KMS-11 (cell line): ENCODE measurements around the gene FAM13A.

ENCODE experiments used
- H2AFZ ChIP-seq: fragments of 200-600 bp; sonication (generic); 2 replicates; pipeline ENCODE4 v1.6.1; 2016; ENCODE audit warnings: antibody characterized with exemption, mixed run types, low read depth
- H3K27ac ChIP-seq: fragments of 200-600 bp; sonication (generic); 2 replicates; pipeline ENCODE4 v1.6.1; 2016; ENCODE audit warnings: mild to moderate bottlenecking, mixed run types
- H3K27me3 ChIP-seq: fragments of 200-600 bp; sonication (generic); 2 replicates; pipeline ENCODE4 v1.6.1; 2017; ENCODE audit warnings: mild to moderate bottlenecking, low read depth, mixed run types, moderate library complexity; ENCODE audit not compliant: insufficient read depth
- H3K36me3 ChIP-seq: fragments of 200-600 bp; sonication (generic); 2 replicates; pipeline ENCODE4 v1.6.1; 2017; ENCODE audit warnings: mild to moderate bottlenecking, mixed run types; ENCODE audit not compliant: insufficient read depth
- H3K4me1 ChIP-seq: fragments of 200-600 bp; sonication (generic); 2 replicates; pipeline ENCODE4 v1.6.1; 2016; ENCODE audit warnings: mild to moderate bottlenecking, low read depth, mixed run types; ENCODE audit not compliant: poor library complexity, severe bottlenecking
- H3K4me2 ChIP-seq: fragments of 200-600 bp; sonication (generic); 2 replicates; pipeline ENCODE4 v1.7.0; 2016; ENCODE audit warnings: mild to moderate bottlenecking, mixed run types
- H3K4me3 ChIP-seq: fragments of 200-600 bp; sonication (generic); IDR thresholded peaks from 2 replicates; pipeline ENCODE4 v1.6.1; 2017; ENCODE audit warnings: low read depth, low read length, mixed read lengths; ENCODE audit not compliant: insufficient read depth
- H3K79me2 ChIP-seq: fragments of 200-600 bp; sonication (generic); 2 replicates; pipeline ENCODE4 v1.6.1; 2016; ENCODE audit warnings: low read depth, mixed run types; ENCODE audit not compliant: insufficient read depth
- H3K9ac ChIP-seq: fragments of 200-600 bp; sonication (generic); 2 replicates; pipeline ENCODE4 v1.6.1; 2016; ENCODE audit warnings: mild to moderate bottlenecking, mixed run types
- H4K20me1 ChIP-seq: fragments of 200-600 bp; sonication (generic); 2 replicates; pipeline ENCODE4 v1.6.1; 2016; ENCODE audit warnings: mild to moderate bottlenecking, mixed run types; ENCODE audit not compliant: insufficient read depth
- CTCF ChIP-seq: fragments of 200-600 bp; sonication (generic); conservative IDR thresholded peaks from 2 replicates; pipeline ENCODE4 v1.6.1; 2017; ENCODE audit warnings: low read depth, mild to moderate bottlenecking, antibody characterized with exemption, low read length, moderate library complexity, mixed read lengths

The FAM13A gene

GRCh38 chr4:89026542-89026941 is 30.4 kb downstream of the FAM13A start:
- H3K36me3 ChIP-seq, result no peaks in the 10 kb centered on the region
- no peaks in the 10 kb centered on the region for H3K79me2 ChIP-seq

GRCh38 chr4:89024051-89024675 is 32.8 kb downstream of the FAM13A start:
- Histone ChIP-seq H3K4me1 (no peaks in the 10 kb centered on the region), H3K79me2 (no peaks in the 10 kb centered on the region), H3K27ac (no peak overlapping the region), H3K27me3 (no peaks in the 10 kb centered on the region), H3K36me3 (no peaks in the 10 kb centered on the region), H3K9ac (no peak overlapping the region), H2AFZ (no peak overlapping the region), H4K20me1 (no peaks in the 10 kb centered on the region), H3K4me2 (no peak overlapping the region), H3K4me3 (no peak overlapping the region)
- TF ChIP-seq CTCF, result peak; percentile 91

More at GRCh38 chr4:89026542-89026941, 30.4 kb downstream of the FAM13A start:
- no peak for TF ChIP-seq CTCF
- no peak overlapping the region for H2AFZ ChIP-seq
- no peak overlapping the region for H3K27ac ChIP-seq
- H3K4me2 ChIP-seq, result no peak overlapping the region
- H3K27me3 ChIP-seq, result no peaks in the 10 kb centered on the region
- no peak overlapping the region for H3K4me3 ChIP-seq
- H3K4me1 ChIP-seq, result no peaks in the 10 kb centered on the region
- H4K20me1 ChIP-seq, result no peaks in the 10 kb centered on the region
- H3K9ac ChIP-seq, result no peak overlapping the region

GRCh38 chr4:89023140-89023539 is 33.8 kb downstream of the FAM13A start:
- Histone ChIP-seq H2AFZ (no peak overlapping the region), H4K20me1 (no peaks in the 10 kb centered on the region), H3K9ac (no peak overlapping the region), H3K27ac (no peak overlapping the region), H3K4me3 (no peak overlapping the region), H3K79me2 (no peaks in the 10 kb centered on the region), H3K27me3 (no peaks in the 10 kb centered on the region), H3K4me1 (no peaks in the 10 kb centered on the region), H3K4me2 (no peak overlapping the region), H3K36me3 (no peaks in the 10 kb centered on the region)
- TF ChIP-seq CTCF, result no peak

GRCh38 chr4:89022426-89023128 is 34.4 kb downstream of the FAM13A start:
- Histone ChIP-seq H3K79me2 (no peaks in the 10 kb centered on the region), H3K9ac (no peak overlapping the region), H3K27ac (no peak overlapping the region), H3K4me2 (no peak overlapping the region), H3K4me3 (no peak overlapping the region), H3K27me3 (no peaks in the 10 kb centered on the region), H3K4me1 (no peaks in the 10 kb centered on the region), H3K36me3 (no peaks in the 10 kb centered on the region), H4K20me1 (no peaks in the 10 kb centered on the region), H2AFZ (no peak overlapping the region)
- no peak for TF ChIP-seq CTCF
